SK-N-SH (cell line): ENCODE results near the gene LGI4. TPM values are rescaled to one million over a fixed set of nuclear protein-coding genes. Genes with fewer than 3 reads are reported as not detected.

ENCODE experiments used
- CTCF ChIA-PET: fragments of 300-600, 350-600 bp; formaldehyde crosslinking; extraction: SDS; loops from one replicate; lab custom pipeline; 2021; lab: Yijun Ruan, JAX
- POLR2A ChIA-PET: fragments of 350-600 bp; sonication (Branson Sonifier 250); formaldehyde crosslinking; extraction: SDS; loops from one replicate; lab custom pipeline; 2020; ENCODE audit warnings: antibody characterized with exemption, inconsistent platforms; lab: Yijun Ruan, JAX
- DNase-seq: peaks from one replicate; pipeline ENCODE4 v3.0.0; 2012
- H2AFZ ChIP-seq: fragments of 200-600 bp; sonication (generic); 2 replicates; pipeline ENCODE4 v1.8.1; 2016; ENCODE audit warnings: antibody characterized with exemption, mild to moderate bottlenecking, low read depth
- H3F3A ChIP-seq: fragments of 200-600 bp; sonication (generic); replicated peaks from 2 replicates; pipeline ENCODE3; 2016; ENCODE audit warnings: antibody characterized with exemption, mild to moderate bottlenecking; ENCODE audit not compliant: insufficient read depth
- H3K27ac ChIP-seq, 2 experiments: fragments of 200-500 bp in 1 of 2; fragments of 200-600 bp in 1 of 2; sonication (Bioruptor generic) in 1 of 2; sonication (generic), shearing (Covaris generic) in 1 of 2; 2 replicates each; pipeline versions ENCODE4 v1.5.1 to v1.6.1; 2014 to 2016; ENCODE audit warnings: low read depth in 2 of 2, inconsistent platforms in 1 of 2, low read length in 1 of 2, mild to moderate bottlenecking in 1 of 2, mixed read lengths in 1 of 2
- H3K27me3 ChIP-seq: fragments of 200-600 bp; sonication (generic), shearing (Covaris generic); 2 replicates; pipeline ENCODE4 v1.6.1; 2016; ENCODE audit warnings: mixed run types; ENCODE audit not compliant: insufficient read depth
- H3K36me3 ChIP-seq, 2 experiments: fragments of 200-500 bp in 1 of 2; fragments of 200-600 bp in 1 of 2; sonication (Bioruptor generic) in 1 of 2; sonication (generic) in 1 of 2; replicated peaks in 1 of 2; 2 replicates each; pipeline versions ENCODE3 to v1.5.1; 2014 to 2016; ENCODE audit warnings: low read length in 1 of 2, mild to moderate bottlenecking in 1 of 2; ENCODE audit not compliant: insufficient read depth in 2 of 2, control insufficient read depth in 1 of 2
- H3K4me1 ChIP-seq, 2 experiments: fragments of 200-500 bp in 1 of 2; fragments of 200-600 bp in 1 of 2; sonication (Bioruptor generic) in 1 of 2; sonication (generic), shearing (Covaris generic) in 1 of 2; 2 replicates each; pipeline versions ENCODE4 v1.5.1 to v1.6.1; 2014 to 2016; ENCODE audit warnings: low read depth in 1 of 2, low read length in 1 of 2, mixed run types in 1 of 2; ENCODE audit not compliant: insufficient read depth in 2 of 2, control insufficient read depth in 1 of 2
- H3K4me2 ChIP-seq: fragments of 200-600 bp; sonication (generic), shearing (Covaris generic); 2 replicates; pipeline ENCODE4 v1.6.1; 2017; ENCODE audit warnings: mixed run types
- H3K4me3 ChIP-seq, 2 experiments: fragments of 200-500 bp in 1 of 2; fragments of 200-600 bp in 1 of 2; sonication (Bioruptor generic) in 1 of 2; sonication (generic), shearing (Covaris generic) in 1 of 2; 2 replicates each; pipeline versions ENCODE4 v1.5.1 to v1.8.1; 2014 to 2016; ENCODE audit warnings: low read depth in 2 of 2, inconsistent platforms in 1 of 2, low read length in 1 of 2, mild to moderate bottlenecking in 1 of 2, mixed read lengths in 1 of 2, moderate library complexity in 1 of 2
- H3K79me2 ChIP-seq: fragments of 200-600 bp; sonication (generic); 2 replicates; pipeline ENCODE4 v1.8.1; 2017; ENCODE audit warnings: mild to moderate bottlenecking; ENCODE audit not compliant: insufficient read depth
- H3K9ac ChIP-seq: fragments of 200-600 bp; sonication (generic); 2 replicates; pipeline ENCODE4 v1.6.1; 2017; ENCODE audit warnings: mixed run types
- H3K9me2 ChIP-seq: fragments of 200-600 bp; sonication (generic); 2 replicates; pipeline ENCODE4 v1.6.1; 2017; ENCODE audit warnings: mixed run types
- H3K9me3 ChIP-seq: fragments of 200-600 bp; sonication (generic); 2 replicates; pipeline ENCODE4 v1.6.1; 2017; ENCODE audit warnings: mixed run types, mild to moderate bottlenecking, moderate library complexity
- H4K20me1 ChIP-seq: fragments of 200-600 bp; sonication (generic); 2 replicates; pipeline ENCODE4 v1.6.1; 2017; ENCODE audit warnings: mild to moderate bottlenecking, mixed run types; ENCODE audit not compliant: insufficient read depth
- FOSL2 ChIP-seq: IDR thresholded peaks from 2 replicates; pipeline ENCODE4 v1.4.0; 2012; ENCODE audit warnings: low read depth, mild to moderate bottlenecking, moderate library complexity, borderline replicate concordance
- IRF3 ChIP-seq: fragments of 150-350 bp; IDR thresholded peaks from 2 replicates; pipeline ENCODE4 v1.6.1; 2016; ENCODE audit warnings: mild to moderate bottlenecking, low read depth, low read length
- NRF1 ChIP-seq: IDR thresholded peaks from 2 replicates; pipeline ENCODE4 v1.6.1; 2012; ENCODE audit warnings: low read depth, mild to moderate bottlenecking, low read length
- REST ChIP-seq: IDR thresholded peaks from 2 replicates; pipeline ENCODE4 v1.6.1; 2012; ENCODE audit warnings: mild to moderate bottlenecking, low read depth, low read length, moderate library complexity
- RFX5 ChIP-seq: IDR thresholded peaks from 2 replicates; pipeline ENCODE4 v1.6.1; 2012; ENCODE audit warnings: mild to moderate bottlenecking, improper control_type of control experiment, low read length
- SIN3A ChIP-seq: IDR thresholded peaks from 2 replicates; pipeline ENCODE4 v1.6.1; 2012; ENCODE audit warnings: low read depth, mild to moderate bottlenecking, low read length, moderate library complexity, borderline replicate concordance
- USF1 ChIP-seq: IDR thresholded peaks from 2 replicates; pipeline ENCODE4 v1.4.0; 2012; ENCODE audit warnings: low read depth, borderline replicate concordance
- ZBTB33 ChIP-seq: IDR thresholded peaks from 2 replicates; pipeline ENCODE4 v1.4.0; 2012; ENCODE audit warnings: low read depth, borderline replicate concordance
- whole genome bisulfite sequencing: methylation state at CpG from one replicate; pipeline ENCODE4 v1.1.6; 2017; ENCODE audit warnings: low lambda C conversion rate; 5-methylcytosine and 5-hydroxymethylcytosine counted together
- polyA plus RNA-seq, 3 experiments: library from polyadenylated mRNA; depleted of rRNA; stranded (reverse); fragments of >200 nt; gene quantifications; 2 replicates each; pipeline ENCODE4 v1.2.3, GENCODE V29; 2012

Gene LGI4
- polyA plus RNA-seq, 1 of the 3 experiments (the other 2 are of a cell fraction): 0.05 TPM

GRCh38 chr19:35117116-35117515, 17.7 kb downstream of the LGI4 start:
- Histone ChIP-seq H3K27ac (no peak overlapping the region), H3K9me3 (no peaks in the 10 kb centered on the region), H2AFZ (no peak overlapping the region), H3K9me2 (no peaks in the 10 kb centered on the region), H3K27me3 (no peaks in the 10 kb centered on the region; the same call in 1 of the 2 replicates), H3F3A (no peaks in the 10 kb centered on the region), H3K9ac (no peak overlapping the region), H4K20me1 (no peaks in the 10 kb centered on the region), H3K4me2 (no peak overlapping the region), H3K4me3 (no peak overlapping the region), H3K79me2 (no peaks in the 10 kb centered on the region), H3K4me1 (peaks cover 0 to 8% of the 10 kb centered on the region in 2 experiments; a peak in 1 of 4 replicates), H3K36me3 (no peaks in the 10 kb centered on the region)
- no peak for DNase-seq
- POLR2A ChIA-PET: no interaction called here
- 65% methylated on average over 8 of the region's 8 CpGs for WGBS
- TF ChIP-seq FOSL2: no peak
- TF ChIP-seq ZBTB33: no peak
- TF ChIP-seq USF1: no peak
- TF ChIP-seq REST: no peak
- no peak for TF ChIP-seq SIN3A
- no peak for TF ChIP-seq RFX5
- no peak for TF ChIP-seq NRF1
- no peak for TF ChIP-seq IRF3
- CTCF ChIA-PET: interaction anchor here (1.2 to 3.9 kb wide), 5 partner anchors 19 to 50 kb away, joined by 4 to 66 read pairs (median 13); partner anchors contain the start of genes FXYD1 and LGI4
